Prostate gland (tissue), 2 donors: ENCODE results near the gene RNGTT.

Source experiments
- CTCF ChIP-seq, 4 experiments: fragments of 200-600 bp in 2 of 4; fragments of 450-650 bp in 2 of 4; sonication (generic) in 2 of 4; IDR thresholded peaks; 1 replicate in 3 of 4; 2 replicates in 1 of 4; pipeline ENCODE4 v1.5.1; 2016 to 2019; ENCODE audit warnings: antibody characterized with exemption in 4 of 4, mild to moderate bottlenecking in 2 of 4, moderate library complexity in 2 of 4
- POLR2AphosphoS5 ChIP-seq: sonication (generic); formaldehyde crosslinking; IDR thresholded peaks from one replicate; pipeline ENCODE4 v1.6.1; 2017; ENCODE audit warnings: antibody characterized with exemption

- no peak for TF ChIP-seq CTCF (IDR thresholded peaks at IDR 0.05)
- no peak for TF ChIP-seq POLR2AphosphoS5
Observed at GRCh38 chr6:88683734-88684133, 279.7 kb downstream of the RNGTT start.
